SH-SY5Y (cell line): ENCODE data around the gene CNTN5.

ENCODE experiments used
- GATA2 ChIP-seq: IDR thresholded peaks from 2 replicates; pipeline ENCODE4 v1.6.1; 2011; ENCODE audit warnings: mild to moderate bottlenecking, low read depth, low read length
- GATA3 ChIP-seq: IDR thresholded peaks from 2 replicates; pipeline ENCODE4 v1.6.1; 2011; ENCODE audit warnings: low read depth, mild to moderate bottlenecking, low read length, moderate library complexity

Gene CNTN5

GRCh38 chr11:99370549-99371216 lies 349.9 kb downstream of the CNTN5 start:
- no peak for TF ChIP-seq GATA3
- TF ChIP-seq GATA2: no peak

GRCh38 chr11:99371257-99371656 lies 350.5 kb downstream of the CNTN5 start:
- TF ChIP-seq GATA2 (no peak), GATA3 (no peak)

- no peak for TF ChIP-seq GATA2
- no peak for TF ChIP-seq GATA3
These were observed 355.7 kb downstream of the CNTN5 start for GRCh38 chr11:99376463-99376862.

- TF ChIP-seq GATA3 (no peak), GATA2 (no peak)
These were observed 363.0 kb downstream of the CNTN5 start for GRCh38 chr11:99383648-99384245.

DNA sequence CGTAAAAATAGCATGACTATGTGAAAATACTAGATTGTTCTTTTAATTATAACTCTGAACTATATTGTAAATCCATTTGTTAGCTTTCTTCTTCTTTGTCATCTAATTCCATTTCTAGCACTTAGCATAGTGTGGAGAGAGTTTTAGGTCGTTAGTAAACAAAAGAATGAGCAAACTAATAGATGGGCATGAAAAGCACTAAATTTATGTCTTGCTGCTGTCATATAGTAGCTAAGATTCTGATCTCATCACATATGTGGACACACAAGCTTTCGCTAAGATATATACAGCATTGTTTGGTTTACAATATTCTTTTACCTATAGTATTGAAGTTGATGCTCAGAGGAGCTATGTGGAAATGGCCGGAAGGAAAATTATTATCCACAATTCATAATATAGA lies 370.5 kb downstream of the CNTN5 start:
- TF ChIP-seq GATA3: no peak
- no peak for TF ChIP-seq GATA2

DNA sequence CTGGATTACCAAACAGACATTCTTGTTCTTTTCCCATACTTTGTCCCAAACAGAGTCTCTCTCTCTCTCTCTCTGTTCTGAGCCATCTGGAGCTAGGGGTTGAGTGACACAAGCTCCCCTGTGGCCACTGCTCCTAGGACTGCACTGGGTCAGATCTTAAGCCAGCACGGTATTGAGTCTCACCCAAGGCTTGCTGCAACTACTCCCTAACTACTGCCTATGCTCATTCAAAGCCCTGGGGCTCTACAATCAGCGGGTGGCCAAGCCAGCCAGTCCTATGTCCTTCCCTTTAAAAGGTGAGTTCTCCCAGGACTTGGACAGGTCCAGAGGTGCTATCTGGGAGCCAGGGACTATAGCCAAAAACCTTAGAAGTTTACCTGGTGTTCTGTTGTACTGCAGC lies 385.6 kb downstream of the CNTN5 start:
- TF ChIP-seq GATA2: no peak
- no peak for TF ChIP-seq GATA3

- TF ChIP-seq GATA3 (no peak), GATA2 (no peak)
These were observed 389.9 kb downstream of the CNTN5 start for GRCh38 chr11:99410636-99411035.

- no peak for TF ChIP-seq GATA3
- TF ChIP-seq GATA2: no peak
These were observed 398.4 kb downstream of the CNTN5 start for GRCh38 chr11:99418927-99419720.

DNA sequence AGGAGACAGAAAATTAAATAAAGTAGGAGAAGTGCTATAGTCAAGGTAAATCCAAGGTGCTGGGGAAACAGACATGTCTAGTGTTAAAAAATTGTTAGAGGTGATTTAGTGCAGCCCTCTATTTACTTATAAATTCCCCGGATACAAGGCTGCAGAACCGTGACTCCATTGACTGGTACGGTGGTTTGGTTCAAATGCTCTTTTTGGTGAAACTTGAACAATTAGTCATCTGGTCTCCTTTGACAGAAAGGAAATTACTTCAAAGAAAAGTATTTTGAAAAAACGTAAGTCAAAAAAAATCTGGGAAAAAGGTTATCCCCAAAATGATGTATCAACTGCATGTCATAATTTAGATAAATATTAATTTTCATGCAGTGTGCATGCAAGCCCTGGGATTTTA lies 399.2 kb downstream of the CNTN5 start:
- TF ChIP-seq GATA3 (no peak), GATA2 (no peak)

DNA sequence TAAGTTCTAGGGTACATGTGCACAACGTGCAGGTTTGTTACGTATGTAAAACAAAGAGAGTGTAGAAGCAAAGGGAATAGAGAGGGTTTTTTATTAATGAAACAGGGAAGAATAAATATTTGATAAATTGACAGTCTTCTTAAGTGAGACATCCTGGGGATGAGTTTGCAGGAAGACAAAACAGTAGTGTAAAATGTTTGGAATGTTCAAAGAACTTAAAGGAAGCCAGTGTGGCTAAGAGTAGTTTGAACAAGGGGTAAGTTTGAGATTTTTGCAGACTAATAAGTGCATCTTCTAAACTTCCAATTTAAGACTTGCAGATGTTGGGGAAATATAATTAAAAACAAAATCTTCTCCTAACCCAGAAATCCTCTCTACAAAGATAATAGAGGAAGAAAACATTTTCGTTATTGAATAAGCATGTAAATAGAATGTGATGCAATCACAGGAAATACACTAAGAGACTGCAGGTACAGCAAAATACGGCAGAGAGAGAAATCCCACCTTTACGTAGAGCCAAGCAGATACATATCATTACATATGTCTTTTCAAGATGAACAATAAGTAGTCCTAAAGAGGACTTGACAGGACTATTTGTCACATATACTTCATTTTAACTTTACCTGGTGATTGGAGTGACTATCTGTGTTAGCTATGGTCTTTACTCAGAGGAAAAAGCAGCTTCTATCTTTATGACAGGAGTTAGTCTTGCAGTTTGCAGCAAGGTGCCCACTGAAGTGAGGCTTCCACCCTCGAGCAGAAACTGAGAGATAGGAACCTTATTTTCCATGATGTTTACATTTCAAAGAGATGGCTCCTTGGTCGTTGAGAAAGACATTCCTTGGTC lies 402.1 kb downstream of the CNTN5 start:
- TF ChIP-seq GATA3 (no peak), GATA2 (no peak)

- no peak for TF ChIP-seq GATA3
- no peak for TF ChIP-seq GATA2
These were observed 402.8 kb downstream of the CNTN5 start for GRCh38 chr11:99423428-99423983.

DNA sequence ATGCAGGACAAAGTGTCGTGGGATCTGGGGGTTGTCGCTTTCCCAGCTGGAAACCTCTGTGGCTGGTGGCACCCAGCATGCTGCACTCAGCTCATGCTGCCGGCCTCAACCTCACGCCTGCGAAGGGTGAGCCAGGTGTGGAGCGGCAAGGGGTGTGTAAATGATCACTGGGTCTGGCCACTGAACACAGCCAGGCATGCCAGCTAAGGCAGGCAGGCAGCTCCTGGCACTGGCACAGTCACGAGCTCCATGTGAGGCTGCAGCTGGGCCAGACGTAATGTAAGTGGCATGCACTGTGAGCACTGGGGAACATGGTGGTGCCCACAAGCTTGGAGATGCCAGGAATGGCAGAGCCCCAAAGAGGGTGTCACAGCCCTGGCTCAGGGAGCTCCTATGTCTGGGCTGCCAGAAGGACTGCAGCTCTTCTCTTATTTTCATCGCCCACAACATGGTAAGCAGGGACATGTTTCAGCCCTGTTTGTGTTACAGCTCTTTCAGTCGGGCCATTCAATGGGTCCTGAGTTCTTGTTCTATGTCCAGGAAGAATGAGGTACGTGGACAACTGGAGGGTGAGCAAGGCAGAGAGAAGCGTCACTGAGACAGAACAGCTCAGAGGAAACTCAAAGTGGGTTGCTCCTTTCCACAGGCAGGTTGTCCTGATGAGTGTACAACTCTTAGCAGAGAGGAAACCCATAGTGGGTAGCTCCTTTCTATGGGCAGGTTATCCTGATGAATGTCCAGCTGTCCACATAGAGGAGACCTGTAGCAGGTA lies 403.8 kb downstream of the CNTN5 start:
- TF ChIP-seq GATA2: no peak
- no peak for TF ChIP-seq GATA3

DNA sequence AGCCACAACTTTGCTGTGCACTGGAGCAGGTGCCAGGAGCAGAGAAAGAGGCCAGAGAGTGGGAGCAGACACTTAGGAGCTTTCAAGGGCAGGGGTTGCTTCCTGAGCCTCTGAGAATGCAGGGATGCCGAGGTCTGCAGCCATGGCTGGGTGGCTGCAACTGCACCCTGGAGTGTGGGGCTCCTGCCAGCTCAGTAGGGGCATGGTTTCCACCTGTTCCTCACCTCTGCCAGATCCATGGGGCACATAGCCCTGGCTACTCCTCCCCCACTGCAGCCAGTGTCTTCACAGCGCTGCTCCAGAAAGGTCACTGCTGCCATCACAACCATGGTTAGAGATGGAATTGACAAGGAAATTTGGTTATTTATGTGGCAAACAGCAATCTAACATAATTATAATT lies 404.8 kb downstream of the CNTN5 start:
- TF ChIP-seq GATA2 (no peak), GATA3 (no peak)
